CD4-positive, alpha-beta T cell treated with Interferon alpha-2 for 1 hour (primary cell): ENCODE data around the gene PELI3.

Experiments
- DNase-seq, 2 donors: peaks; one replicate each; pipeline ENCODE4 v3.0.0-alpha.2; 2020 to 2022

The PELI3 gene

DNA sequence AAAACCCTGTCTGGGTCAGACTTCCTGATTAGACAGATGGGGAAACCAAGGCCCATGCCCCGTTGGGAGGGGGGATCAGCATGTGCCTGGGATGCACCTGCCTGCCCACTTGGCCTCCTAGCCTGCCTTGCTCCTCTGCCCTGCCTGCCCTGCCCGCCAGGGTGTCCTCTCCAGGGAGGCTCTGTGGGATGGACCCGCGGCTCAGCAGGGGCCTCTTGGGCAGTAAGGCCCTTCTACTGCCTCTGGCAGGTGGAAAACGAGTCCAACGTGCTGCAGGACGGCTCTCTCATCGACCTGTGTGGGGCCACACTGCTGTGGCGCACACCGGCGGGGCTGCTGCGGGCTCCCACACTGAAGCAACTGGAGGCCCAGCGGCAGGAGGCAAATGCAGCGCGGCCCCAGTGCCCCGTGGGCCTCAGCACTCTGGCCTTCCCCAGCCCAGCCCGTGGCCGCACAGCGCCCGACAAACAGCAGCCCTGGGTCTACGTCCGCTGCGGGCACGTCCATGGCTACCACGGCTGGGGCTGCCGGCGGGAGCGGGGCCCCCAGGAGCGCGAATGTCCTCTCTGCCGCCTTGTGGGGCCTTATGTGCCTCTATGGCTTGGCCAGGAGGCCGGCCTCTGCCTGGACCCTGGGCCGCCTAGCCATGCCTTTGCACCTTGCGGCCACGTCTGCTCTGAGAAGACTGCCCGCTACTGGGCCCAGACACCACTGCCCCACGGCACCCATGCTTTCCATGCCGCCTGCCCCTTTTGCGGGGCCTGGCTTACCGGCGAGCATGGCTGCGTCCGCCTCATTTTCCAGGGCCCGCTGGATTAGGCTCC, 8.9 kb downstream of the PELI3 start:
- DNase-seq, result no peak

DNA sequence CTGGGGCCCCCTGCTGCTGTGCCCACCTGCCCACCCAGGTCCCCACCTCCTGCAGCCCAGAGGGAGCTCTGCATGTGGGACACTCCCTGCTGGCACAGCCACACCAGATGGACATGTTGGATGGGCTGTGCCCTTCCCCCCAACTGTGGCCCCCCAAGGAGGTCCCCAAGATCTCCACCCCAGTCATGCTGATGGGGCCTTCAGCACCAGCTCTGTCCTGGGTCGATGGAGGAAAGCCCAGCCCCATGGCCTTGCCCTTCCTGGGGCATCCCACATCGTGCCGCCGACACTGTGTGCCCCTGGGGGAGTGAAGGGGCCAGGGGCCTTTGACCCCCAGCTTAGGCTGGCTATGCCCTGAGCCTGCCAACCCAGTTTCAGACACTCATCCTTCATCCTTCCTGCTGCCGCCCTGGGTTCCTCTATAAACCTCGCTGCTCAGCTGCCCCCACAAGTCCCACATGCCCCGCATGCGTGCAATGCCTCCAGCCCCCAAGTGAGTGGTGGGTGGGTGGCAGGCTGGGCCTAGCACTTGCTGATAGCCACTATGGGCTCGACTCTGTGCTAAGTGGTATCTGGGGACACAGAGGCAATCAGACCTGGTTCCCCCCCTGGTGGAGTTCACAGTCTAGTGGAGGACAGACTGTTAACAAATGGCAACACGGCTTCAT, 9.6 kb downstream of the PELI3 start:
- no peak for DNase-seq

DNA sequence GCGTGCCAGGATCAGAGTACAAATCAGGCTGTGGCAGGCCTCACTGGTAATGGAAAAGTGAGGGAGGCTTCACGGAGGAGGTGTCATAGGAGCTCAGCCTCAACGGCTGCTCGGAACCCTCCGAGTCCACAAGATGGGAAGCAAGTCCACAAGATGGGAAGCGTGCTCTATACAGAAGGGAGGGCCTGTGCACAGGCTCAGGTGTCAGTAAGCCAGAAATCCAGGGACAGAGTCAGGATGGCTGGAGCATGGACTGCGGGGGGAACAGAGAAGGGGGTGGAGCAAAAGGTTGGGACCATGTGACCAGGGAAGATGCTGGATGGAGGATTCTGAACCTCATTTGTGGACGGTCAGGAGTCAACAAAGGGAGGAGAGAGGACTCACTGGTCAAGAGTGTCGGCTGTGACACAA, 10.1 kb downstream of the PELI3 start:
- no peak for DNase-seq

DNA sequence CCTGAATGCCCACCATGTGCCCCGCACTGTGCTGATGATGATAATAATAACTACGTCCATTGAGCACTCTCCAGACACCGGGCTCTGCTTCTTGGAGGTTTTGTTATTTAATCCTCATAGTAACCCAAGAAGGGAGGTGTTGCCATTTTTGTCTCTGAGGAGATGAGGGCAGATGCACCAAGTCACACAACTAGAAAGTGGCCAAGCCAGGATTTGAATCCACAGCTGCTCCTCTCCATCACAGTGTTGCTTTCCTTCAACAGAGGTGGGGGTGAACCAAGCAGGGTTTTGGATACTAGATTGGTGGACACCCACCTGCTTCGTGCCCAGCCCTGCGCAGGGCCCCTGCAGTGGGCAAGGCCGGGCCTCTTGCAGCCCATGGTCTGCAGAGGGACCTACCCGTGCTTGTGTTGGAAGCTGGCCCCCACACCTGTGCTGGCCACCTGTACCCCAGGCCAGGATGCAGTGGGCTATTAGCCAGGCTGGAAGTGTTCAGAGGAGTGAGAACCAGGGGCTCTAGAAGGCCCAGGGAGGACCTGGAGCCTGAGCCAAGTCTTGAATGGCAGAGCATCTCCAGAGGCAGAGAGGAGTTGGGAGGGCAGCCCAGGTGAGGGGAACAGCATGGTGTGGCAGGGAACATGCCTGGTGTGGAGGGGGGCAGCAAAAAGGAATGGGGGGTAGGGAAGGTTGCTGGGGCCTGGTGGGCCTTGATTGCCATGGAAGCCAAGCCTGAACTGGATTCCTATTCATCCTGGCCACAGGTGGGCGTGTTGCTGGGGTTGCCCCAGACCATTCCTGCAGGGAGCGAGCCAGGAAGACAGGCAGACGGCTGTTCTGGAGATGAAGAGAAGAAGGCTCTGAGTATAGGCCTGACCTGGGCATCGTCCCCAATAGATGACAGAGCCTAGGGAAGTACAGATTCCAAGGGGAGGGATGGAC, 10.8 kb downstream of the PELI3 start:
- DNase-seq, result no peak

- peak; percentile 22 to 53 for DNase-seq
Observed at GRCh38 chr11:66478729-66479393, 12.2 kb downstream of the PELI3 start.

- DNase-seq, result peak in 1 of 2 donors; percentile 3
Observed at GRCh38 chr11:66479394-66480116, 12.8 kb downstream of the PELI3 start.

- peak; percentile 94 to 96 for DNase-seq
Observed at GRCh38 chr11:66480117-66480938, 13.6 kb downstream of the PELI3 start, which contains the start of gene DPP3. Gene DPP3, plus strand, starts transcription at chr11:66480434. Its CDS starts 1,767 bp downstream, at chr11:66482201.

DNA sequence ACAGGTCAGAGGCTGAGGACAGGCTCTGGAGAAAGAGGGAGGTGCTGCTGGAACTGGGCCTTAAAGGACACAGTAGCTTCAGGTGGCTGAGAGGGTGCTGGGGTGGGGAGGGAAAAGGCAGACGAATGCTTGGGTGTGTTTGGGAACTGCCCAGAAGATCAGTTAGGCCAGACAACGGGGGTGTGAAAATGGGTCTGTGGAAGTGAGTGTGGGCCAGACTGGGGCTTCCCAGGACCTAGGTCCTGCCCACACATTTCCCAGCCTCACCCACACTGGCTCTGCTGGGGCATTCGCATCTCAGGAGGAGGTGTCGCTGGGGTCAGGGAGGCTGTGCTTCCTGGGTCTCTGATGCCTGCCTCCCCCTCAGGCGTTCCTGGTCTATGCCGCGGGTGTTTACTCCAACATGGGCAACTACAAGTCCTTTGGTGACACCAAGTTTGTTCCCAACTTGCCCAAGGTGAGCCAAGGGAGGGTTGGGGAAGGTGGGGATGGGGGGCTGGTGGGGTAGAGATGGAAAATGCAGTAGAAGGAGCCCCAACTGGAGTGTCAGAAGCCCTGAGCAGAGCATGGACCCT, 18.2 kb downstream of the PELI3 start:
- no peak for DNase-seq

- DNase-seq, result no peak
Observed at GRCh38 chr11:66488957-66489356, 22.3 kb downstream of the PELI3 start.

DNA sequence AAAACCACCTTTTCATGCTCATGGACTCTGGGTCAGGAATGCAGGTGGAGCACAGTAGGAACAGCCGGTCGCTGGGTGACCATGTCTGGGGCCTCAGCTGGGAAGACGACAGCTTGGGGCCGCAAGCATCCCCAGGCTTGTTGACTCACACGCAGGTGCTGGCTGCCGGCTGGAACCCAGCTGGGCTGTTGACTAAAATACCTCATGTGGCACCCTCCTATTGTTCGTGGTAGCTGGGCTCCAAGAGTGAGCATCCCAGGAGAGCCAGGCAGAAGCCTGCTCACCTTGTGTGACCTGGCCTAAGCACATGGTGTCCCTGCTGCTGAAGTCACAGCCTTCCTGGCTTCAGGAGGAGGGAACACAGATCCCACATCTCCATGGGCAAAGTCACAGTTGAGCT, 22.9 kb downstream of the PELI3 start:
- no peak for DNase-seq

- DNase-seq, result no peak
Observed at GRCh38 chr11:66491315-66491935, 24.7 kb downstream of the PELI3 start.

DNA sequence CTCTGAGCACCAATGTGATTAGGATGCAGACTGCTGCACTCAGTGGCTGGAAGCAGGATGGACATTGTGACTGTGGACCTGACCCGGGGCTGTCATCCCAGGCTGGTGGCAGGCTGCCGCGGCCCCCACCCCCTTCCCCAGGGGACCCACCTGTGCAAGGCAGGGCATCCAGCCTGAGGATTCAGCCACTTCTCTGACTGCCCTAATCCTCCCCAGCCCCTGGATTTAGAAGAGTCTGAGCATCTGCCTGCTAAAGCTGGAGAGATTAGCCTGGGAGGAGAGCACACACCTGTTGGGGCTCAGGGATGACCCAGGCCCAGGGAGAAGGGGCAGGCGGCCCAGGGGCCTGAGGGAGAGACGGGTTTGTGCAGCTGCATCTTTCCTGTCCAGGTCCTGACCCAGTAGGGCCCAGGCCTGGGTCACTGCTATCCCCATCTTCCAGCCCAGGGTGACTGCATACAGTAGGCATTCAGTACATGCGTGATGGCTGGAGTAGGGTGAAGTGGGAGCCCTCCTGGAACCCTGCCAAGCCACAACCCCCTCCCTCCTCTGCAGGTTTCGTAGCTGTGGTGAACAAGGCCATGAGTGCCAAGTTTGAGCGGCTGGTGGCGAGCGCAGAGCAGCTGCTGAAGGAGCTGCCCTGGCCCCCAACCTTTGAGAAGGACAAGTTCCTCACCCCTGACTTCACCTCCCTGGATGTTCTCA, 25.6 kb downstream of the PELI3 start:
- no peak for DNase-seq

DNA sequence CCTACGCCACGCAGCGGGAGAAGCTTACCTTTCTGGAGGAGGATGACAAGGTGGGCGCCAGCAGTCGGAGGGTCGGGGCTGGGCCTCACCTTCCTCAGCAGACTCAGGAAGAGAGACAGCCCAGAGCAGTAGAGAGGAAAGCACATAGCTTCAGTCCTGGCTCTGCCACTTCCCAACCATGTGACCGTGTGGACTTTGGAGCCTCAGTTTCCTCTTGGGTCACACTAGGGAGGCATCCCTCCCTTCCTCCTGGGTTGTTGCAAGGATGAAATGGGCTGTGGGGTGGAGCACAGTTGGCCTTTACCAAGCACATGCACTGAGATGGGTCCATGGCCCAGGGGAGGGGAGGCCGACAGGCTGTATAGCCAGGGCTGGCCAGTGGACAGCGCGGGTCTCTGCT, 26.4 kb downstream of the PELI3 start:
- no peak for DNase-seq

DNA sequence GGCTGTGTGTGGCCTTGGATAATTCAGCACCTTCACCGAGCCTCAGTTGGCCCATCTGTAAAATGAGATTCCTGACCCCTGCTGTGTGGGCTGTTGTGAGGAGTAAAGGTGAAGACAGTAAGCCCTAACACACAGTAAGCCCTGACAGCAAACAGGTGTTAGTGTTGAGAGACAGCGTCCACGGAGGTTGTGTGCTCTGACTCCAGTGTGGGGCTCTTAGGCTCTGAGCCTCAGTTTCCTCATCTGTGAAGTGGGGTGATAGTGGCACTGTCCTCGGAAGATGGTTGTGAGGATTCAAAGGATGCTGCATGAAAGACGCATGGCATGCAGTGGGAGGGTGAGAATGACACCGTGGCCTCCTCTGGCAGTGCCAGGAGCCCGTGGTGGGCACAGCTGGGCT, 27.8 kb downstream of the PELI3 start:
- DNase-seq, result no peak

- DNase-seq, result no peak
Observed at GRCh38 chr11:66494935-66495334, 28.2 kb downstream of the PELI3 start.

GRCh38 chr11:66495401-66495854, 28.7 kb downstream of the PELI3 start:
- DNase-seq, result no peak

DNA sequence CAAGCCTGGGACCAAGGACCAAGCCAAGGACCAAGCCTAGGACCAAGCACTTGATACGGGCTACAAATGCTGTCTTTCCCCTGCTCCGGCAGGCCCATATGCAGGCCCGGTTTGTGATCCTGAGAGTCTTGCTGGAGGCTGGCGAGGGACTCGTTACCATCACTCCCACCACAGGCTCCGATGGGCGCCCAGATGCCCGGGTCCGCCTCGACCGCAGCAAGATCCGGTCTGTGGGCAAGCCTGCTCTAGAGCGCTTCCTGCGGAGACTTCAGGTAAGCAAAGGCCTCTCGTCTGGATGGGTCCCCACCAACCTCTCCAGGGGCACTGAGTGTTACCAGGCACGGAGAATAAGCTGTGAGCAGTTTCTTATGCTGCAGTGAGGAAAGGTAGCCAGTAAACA, 30.5 kb downstream of the PELI3 start:
- no peak for DNase-seq

- DNase-seq, result no peak
Observed at GRCh38 chr11:66498506-66498905, 31.8 kb downstream of the PELI3 start.

DNA sequence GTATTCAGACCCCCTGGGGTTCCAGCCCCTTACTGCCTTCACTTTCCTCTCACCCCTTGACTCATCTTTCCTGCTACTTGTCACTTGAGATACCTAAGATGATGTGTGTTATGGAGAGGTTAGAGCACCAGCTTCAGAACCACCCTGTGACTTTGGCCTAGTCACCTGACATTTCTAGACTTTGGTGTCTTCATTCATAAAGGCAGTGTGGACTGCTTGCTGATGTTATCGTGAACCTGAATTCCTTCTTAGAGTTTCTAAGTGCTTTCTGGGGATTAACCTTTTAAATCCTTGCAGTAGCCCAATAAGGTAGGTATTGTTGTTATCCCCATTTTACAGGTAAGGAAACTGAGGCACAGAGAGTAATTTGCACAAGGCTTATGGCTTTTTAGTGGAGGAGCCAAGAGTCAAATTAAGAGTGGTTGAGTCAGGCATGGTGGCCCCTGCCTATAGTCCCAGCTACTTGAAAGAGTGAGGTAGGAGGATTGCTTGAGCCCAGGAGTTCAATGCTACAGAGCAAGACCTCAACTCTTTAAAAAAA, 38.6 kb downstream of the PELI3 start:
- no peak for DNase-seq
